CD4-positive, alpha-beta T cell (primary cell): ENCODE data around the gene DMKN. TPM values are rescaled to one million over a fixed set of nuclear protein-coding genes. Genes with fewer than 3 reads are reported as not detected.

Source experiments
- ATAC-seq: fragments of 200-7000 bp; cut with Tn5 transposase; one replicate; pipeline ENCODE4 v1.10.0; 2022; ENCODE audit warnings: mild to moderate bottlenecking; ENCODE audit not compliant: poor library complexity
- CTCF ChIA-PET: fragments of 350-600 bp; sonication (Branson Sonifier 250); formaldehyde crosslinking; loops from one replicate; lab custom pipeline; 2021; ENCODE audit warnings: antibody characterized with exemption, inconsistent platforms; lab: Charles Lee
- POLR2A ChIA-PET: fragments of 350-600 bp; sonication (Branson Sonifier 250); formaldehyde crosslinking; loops from one replicate; lab custom pipeline; 2021; ENCODE audit warnings: antibody characterized with exemption, inconsistent platforms; lab: Charles Lee
- DNase-seq, 14 experiments: peaks; one replicate each; pipeline ENCODE4 v3.0.0-alpha.2; 2013 to 2020; ENCODE audit warnings: mixed read lengths in 2 of 14
- H3K27ac ChIP-seq, 2 donors: one replicate each; pipeline versions ENCODE4 v1.5.1 to v1.7.0; 2013; ENCODE audit warnings: low read length in 2 of 2, low read depth in 1 of 2, mild to moderate bottlenecking in 1 of 2
- H3K27me3 ChIP-seq, 2 experiments: 1 replicate in 1 of 2; 2 replicates in 1 of 2; pipeline versions ENCODE4 v1.6.1 to v1.7.0; 2013; ENCODE audit warnings: low read length in 2 of 2, control low read depth in 1 of 2, mild to moderate bottlenecking in 1 of 2, moderate library complexity in 1 of 2; ENCODE audit not compliant: insufficient read depth in 2 of 2, control insufficient read depth in 1 of 2
- H3K36me3 ChIP-seq: one replicate; pipeline ENCODE4 v1.6.1; 2013; ENCODE audit warnings: low read length, control low read depth; ENCODE audit not compliant: insufficient read depth
- H3K4me1 ChIP-seq: one replicate; pipeline ENCODE4 v1.6.1; 2013; ENCODE audit warnings: low read length, control low read depth; ENCODE audit not compliant: insufficient read depth
- H3K4me3 ChIP-seq: one replicate; pipeline ENCODE4 v1.5.1; 2013; ENCODE audit warnings: mild to moderate bottlenecking, low read length, moderate library complexity
- H3K9me3 ChIP-seq, 2 experiments: 1 replicate in 1 of 2; 2 replicates in 1 of 2; pipeline versions ENCODE4 v1.6.1 to v1.7.0; 2013; ENCODE audit warnings: low read length in 2 of 2, mild to moderate bottlenecking in 2 of 2, control low read depth in 1 of 2, moderate library complexity in 1 of 2; ENCODE audit not compliant: control insufficient read depth in 1 of 2, insufficient read depth in 1 of 2
- H3K27ac Mint-ChIP-seq: one replicate; pipeline ENCODE4 v1.8.0; 2020; ENCODE audit warnings: mixed read lengths
- H3K27me3 Mint-ChIP-seq: one replicate; pipeline ENCODE4 v1.8.0; 2021; ENCODE audit warnings: mixed read lengths
- H3K36me3 Mint-ChIP-seq: one replicate; pipeline ENCODE4 v1.8.0; 2021; ENCODE audit warnings: low read depth, mixed read lengths
- H3K4me1 Mint-ChIP-seq: one replicate; pipeline ENCODE4 v1.8.0; 2021; ENCODE audit warnings: low read depth, mixed read lengths
- H3K4me3 Mint-ChIP-seq: one replicate; pipeline ENCODE4 v1.8.0; 2020; ENCODE audit warnings: mild to moderate bottlenecking, mixed read lengths
- H3K9me3 Mint-ChIP-seq: one replicate; pipeline ENCODE4 v1.8.0; 2020; ENCODE audit warnings: mixed read lengths
- intact Hi-C, 2 experiments: fragments of 100-400 bp; cut with DNase I in 1 of 2; cut with micrococcal nuclease in 1 of 2; formaldehyde crosslinking; loops; one replicate each; pipeline versions ENCODE4 v1.15.1 to v1.9.0; 2023 to 2025; cut with DNase I, micrococcal nuclease
- total RNA-seq, 174 experiments: library from RNA in 2 of 174; stranded (reverse) in 2 of 174; gene quantifications; one replicate each; pipeline ENCODE4 v1.2.3 and lab custom pipeline; 2021 to 2026
- TF ChIP-seq, protein P1 (sequence below): fragments of 200-600 bp; IDR thresholded peaks from one replicate; pipeline ENCODE4 v1.8.0; 2022; ENCODE audit warnings: antibody characterized with exemption, mild to moderate bottlenecking

The DMKN gene
- total RNA-seq, 2 experiments from 2014 or later: not detected

DNA sequence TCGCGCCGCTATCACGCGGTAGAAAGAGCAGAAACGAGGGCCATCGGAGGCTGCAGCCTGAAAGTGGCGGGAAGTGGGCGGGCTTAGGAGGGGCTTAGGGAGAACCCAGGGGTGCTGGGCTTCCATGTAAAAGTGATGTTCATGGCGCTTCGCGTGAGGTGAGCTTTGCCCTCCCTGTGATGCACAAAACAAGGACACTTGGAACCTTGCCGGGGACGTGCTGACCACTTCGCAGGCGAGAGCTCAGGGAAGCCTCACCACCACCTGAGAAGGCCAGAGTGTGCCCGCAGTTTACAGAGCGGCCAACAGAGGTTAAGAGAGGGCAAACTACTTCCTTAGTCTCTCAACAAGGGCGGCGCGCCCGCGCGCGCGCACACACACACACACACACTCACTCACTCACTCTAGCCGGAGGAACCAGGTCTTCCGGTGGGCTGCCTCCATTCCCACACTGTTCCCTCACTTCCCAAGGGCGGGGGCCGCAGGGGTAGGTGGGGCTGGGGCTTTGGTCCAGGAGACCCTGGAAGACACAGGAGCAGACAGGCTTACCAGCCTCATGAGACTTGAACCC lies 20.5 kb upstream of the DMKN start:
- DNase-seq: peak in 12 of 14 experiments; percentile 11 to 63 (median 44)
- H3K4me3 Mint-ChIP-seq: peak overlapping the region; percentile 86
- Histone ChIP-seq H3K4me1 (peaks cover 14% of the 10 kb centered on the region), H3K9me3 (peaks cover 0 to 8% of the 10 kb centered on the region in 2 experiments), H3K4me3 (peak overlapping the region; percentile 42), H3K27me3 (peaks cover 4 to 5% of the 10 kb centered on the region in 2 experiments), H3K36me3 (no peaks in the 10 kb centered on the region), H3K27ac (no peak overlapping the region)
- peak overlapping the region; percentile 48 for H3K27ac Mint-ChIP-seq
- no peaks in the 10 kb centered on the region for H3K36me3 Mint-ChIP-seq
- peak; percentile 91 for ATAC-seq
- H3K4me1 Mint-ChIP-seq: peaks cover 12% of the 10 kb centered on the region
- ChIA-PET CTCF (no interaction called here), POLR2A (no interaction called here)
- peaks cover 42% of the 10 kb centered on the region for H3K27me3 Mint-ChIP-seq
- TF ChIP-seq, protein P1, sequence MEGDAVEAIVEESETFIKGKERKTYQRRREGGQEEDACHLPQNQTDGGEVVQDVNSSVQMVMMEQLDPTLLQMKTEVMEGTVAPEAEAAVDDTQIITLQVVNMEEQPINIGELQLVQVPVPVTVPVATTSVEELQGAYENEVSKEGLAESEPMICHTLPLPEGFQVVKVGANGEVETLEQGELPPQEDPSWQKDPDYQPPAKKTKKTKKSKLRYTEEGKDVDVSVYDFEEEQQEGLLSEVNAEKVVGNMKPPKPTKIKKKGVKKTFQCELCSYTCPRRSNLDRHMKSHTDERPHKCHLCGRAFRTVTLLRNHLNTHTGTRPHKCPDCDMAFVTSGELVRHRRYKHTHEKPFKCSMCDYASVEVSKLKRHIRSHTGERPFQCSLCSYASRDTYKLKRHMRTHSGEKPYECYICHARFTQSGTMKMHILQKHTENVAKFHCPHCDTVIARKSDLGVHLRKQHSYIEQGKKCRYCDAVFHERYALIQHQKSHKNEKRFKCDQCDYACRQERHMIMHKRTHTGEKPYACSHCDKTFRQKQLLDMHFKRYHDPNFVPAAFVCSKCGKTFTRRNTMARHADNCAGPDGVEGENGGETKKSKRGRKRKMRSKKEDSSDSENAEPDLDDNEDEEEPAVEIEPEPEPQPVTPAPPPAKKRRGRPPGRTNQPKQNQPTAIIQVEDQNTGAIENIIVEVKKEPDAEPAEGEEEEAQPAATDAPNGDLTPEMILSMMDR: no peak
- intact Hi-C loops: no loop called here
- no peaks in the 10 kb centered on the region for H3K9me3 Mint-ChIP-seq

DNA sequence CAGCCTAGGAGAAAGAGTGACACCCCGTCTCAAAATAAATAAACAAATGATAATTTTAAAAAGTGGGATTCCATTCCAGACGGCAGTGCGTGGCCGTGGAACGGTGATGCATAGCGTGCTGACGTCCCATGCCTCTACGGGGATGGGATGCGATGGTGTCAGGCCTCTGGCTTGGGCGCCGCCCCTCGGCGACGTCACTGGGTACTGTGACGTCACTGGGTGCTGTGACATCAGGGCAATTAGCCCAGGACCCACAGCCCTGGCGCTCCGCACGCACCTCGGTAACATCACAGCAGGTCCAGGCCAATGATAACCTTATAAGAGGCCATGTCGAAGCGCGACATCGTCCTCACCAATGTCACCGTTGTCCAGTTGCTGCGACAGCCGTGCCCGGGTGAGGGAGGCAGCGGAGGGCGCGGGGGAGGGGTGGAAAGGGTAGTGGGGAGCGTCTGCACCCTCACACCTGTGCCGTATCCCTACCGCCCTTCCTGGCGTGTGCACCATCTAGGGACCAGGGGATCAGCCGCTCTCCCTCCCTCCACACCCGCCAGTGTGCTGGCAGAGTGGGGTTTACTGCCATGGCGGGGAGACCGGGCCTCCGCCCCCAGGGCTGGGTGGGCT lies 19.9 kb upstream of the DMKN start, which contains the start of gene GAPDHS:
Gene GAPDHS, plus strand, starts transcription at position 256 of the 621 bp plus-strand sequence. Its CDS starts 72 bp downstream, at position 328.
- TF ChIP-seq, protein P1: no peak
- DNase-seq: no peak
- ATAC-seq: no peak
- Histone ChIP-seq H3K36me3 (no peaks in the 10 kb centered on the region), H3K4me3 (peak within 1 kb of the TSS; percentile 42), H3K27me3 (peaks cover 4 to 5% of the 10 kb centered on the region in 2 experiments), H3K9me3 (peaks cover 0 to 8% of the 10 kb centered on the region in 2 experiments), H3K27ac (no peak within 1 kb of the TSS), H3K4me1 (peaks cover 14% of the 10 kb centered on the region)
- ChIA-PET POLR2A (no interaction called here), CTCF (no interaction called here)
- H3K9me3 Mint-ChIP-seq: no peaks in the 10 kb centered on the region
- intact Hi-C loops: no loop called here
- H3K36me3 Mint-ChIP-seq: no peaks in the 10 kb centered on the region
- peaks cover 12% of the 10 kb centered on the region for H3K4me1 Mint-ChIP-seq
- H3K4me3 Mint-ChIP-seq: peak within 1 kb of the TSS; percentile 86
- peak within 1 kb of the TSS; percentile 48 for H3K27ac Mint-ChIP-seq
- peaks cover 48% of the 10 kb centered on the region for H3K27me3 Mint-ChIP-seq

DNA sequence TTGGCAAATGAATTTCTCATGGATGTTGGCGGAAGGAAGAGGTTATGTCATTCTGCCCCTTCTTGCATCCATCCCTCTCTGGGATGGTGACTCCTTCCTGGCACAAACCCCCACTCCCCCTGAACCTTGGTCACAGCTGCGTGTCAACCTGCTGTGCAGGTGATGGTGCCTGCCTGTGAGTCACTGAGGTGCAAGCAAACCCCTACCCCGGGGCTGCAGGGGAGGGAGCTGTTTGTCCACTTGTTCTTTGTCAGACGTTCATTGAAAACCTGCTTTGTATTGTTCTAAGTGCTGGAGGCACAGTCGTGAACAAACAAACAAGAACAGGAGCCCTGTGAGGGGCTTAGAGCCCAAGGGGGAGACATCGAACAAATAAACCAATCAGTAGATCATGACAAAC lies 17.8 kb upstream of the DMKN start:
- peaks cover 59% of the 10 kb centered on the region for H3K27me3 Mint-ChIP-seq

More for the DNA sequence above, 17.8 kb upstream of the DMKN start:
- DNase-seq: no peak
- peaks cover 4 to 5% of the 10 kb centered on the region in 2 experiments for H3K27me3 ChIP-seq
- intact Hi-C loops: no loop called here
- Mint-ChIP-seq H3K9me3 (no peaks in the 10 kb centered on the region), H3K36me3 (no peaks in the 10 kb centered on the region), H3K4me3 (no peak overlapping the region), H3K4me1 (peaks cover 12% of the 10 kb centered on the region), H3K27ac (no peak overlapping the region)
- H3K27ac ChIP-seq: no peak overlapping the region
- POLR2A ChIA-PET: no interaction called here
- CTCF ChIA-PET: no interaction called here
- ATAC-seq: no peak
- no peak overlapping the region for H3K4me3 ChIP-seq
- TF ChIP-seq, protein P1: no peak
- peaks cover 14% of the 10 kb centered on the region for H3K4me1 ChIP-seq
- peaks cover 0 to 14% of the 10 kb centered on the region in 2 experiments for H3K9me3 ChIP-seq
- H3K36me3 ChIP-seq: no peaks in the 10 kb centered on the region
